ENCODE data around the gene DUS3L. TPM values are rescaled to one million over a fixed set of nuclear protein-coding genes. Genes with fewer than 3 reads are reported as not detected.

Gene DUS3L
- total RNA-seq, 1 donor from 2014 or later = 42.6 TPM

GRCh38 chr19:5823579-5824281 lies 32.8 kb upstream of the DUS3L start:
- H3K4me3 Mint-ChIP-seq (ENCODE audit: low read depth) = no peak overlapping the region
- no peaks in the 10 kb centered on the region for H3K9me3 Mint-ChIP-seq (ENCODE audit: low read depth)
- TF ChIP-seq, protein P1, sequence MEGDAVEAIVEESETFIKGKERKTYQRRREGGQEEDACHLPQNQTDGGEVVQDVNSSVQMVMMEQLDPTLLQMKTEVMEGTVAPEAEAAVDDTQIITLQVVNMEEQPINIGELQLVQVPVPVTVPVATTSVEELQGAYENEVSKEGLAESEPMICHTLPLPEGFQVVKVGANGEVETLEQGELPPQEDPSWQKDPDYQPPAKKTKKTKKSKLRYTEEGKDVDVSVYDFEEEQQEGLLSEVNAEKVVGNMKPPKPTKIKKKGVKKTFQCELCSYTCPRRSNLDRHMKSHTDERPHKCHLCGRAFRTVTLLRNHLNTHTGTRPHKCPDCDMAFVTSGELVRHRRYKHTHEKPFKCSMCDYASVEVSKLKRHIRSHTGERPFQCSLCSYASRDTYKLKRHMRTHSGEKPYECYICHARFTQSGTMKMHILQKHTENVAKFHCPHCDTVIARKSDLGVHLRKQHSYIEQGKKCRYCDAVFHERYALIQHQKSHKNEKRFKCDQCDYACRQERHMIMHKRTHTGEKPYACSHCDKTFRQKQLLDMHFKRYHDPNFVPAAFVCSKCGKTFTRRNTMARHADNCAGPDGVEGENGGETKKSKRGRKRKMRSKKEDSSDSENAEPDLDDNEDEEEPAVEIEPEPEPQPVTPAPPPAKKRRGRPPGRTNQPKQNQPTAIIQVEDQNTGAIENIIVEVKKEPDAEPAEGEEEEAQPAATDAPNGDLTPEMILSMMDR (IDR thresholded peaks at IDR 0.05; ENCODE audit: unreplicated experiment) = no peak
- H3K27me3 Mint-ChIP-seq = peaks cover 2% of the 10 kb centered on the region
- no peaks in the 10 kb centered on the region for H3K36me3 Mint-ChIP-seq (ENCODE audit: insufficient read depth)
- DNase-seq (ENCODE audit: low spot score, unreplicated experiment) = no peak
- H3K4me1 Mint-ChIP-seq (ENCODE audit: low read depth) = peaks cover 1% of the 10 kb centered on the region
- no peak overlapping the region for H3K27ac Mint-ChIP-seq

- no peak for DNase-seq (ENCODE audit: low spot score, unreplicated experiment)
- no peak overlapping the region for H3K4me3 Mint-ChIP-seq (ENCODE audit: low read depth)
- H3K27me3 Mint-ChIP-seq = peaks cover 10% of the 10 kb centered on the region
- no peak overlapping the region for H3K27ac Mint-ChIP-seq
- TF ChIP-seq, protein P1 (IDR thresholded peaks at IDR 0.05; ENCODE audit: unreplicated experiment) = no peak
- H3K36me3 Mint-ChIP-seq (ENCODE audit: insufficient read depth) = no peaks in the 10 kb centered on the region
- H3K4me1 Mint-ChIP-seq (ENCODE audit: low read depth) = no peaks in the 10 kb centered on the region
- H3K9me3 Mint-ChIP-seq (ENCODE audit: low read depth) = no peaks in the 10 kb centered on the region
Observed at GRCh38 chr19:5822181-5822844, 31.4 kb upstream of the DUS3L start.

- H3K9me3 Mint-ChIP-seq (ENCODE audit: low read depth) = no peaks in the 10 kb centered on the region
- H3K36me3 Mint-ChIP-seq (ENCODE audit: insufficient read depth) = no peaks in the 10 kb centered on the region
- H3K4me3 Mint-ChIP-seq (ENCODE audit: low read depth) = no peak overlapping the region
- H3K4me1 Mint-ChIP-seq (ENCODE audit: low read depth) = no peaks in the 10 kb centered on the region
- TF ChIP-seq, protein P1 (IDR thresholded peaks at IDR 0.05; ENCODE audit: unreplicated experiment) = no peak
- DNase-seq (ENCODE audit: low spot score, unreplicated experiment) = no peak
- no peak overlapping the region for H3K27ac Mint-ChIP-seq
- H3K27me3 Mint-ChIP-seq = peaks cover 17% of the 10 kb centered on the region
Observed at GRCh38 chr19:5821521-5822180, 30.7 kb upstream of the DUS3L start.

- Mint-ChIP-seq H3K27me3 (peaks cover 23% of the 10 kb centered on the region), H3K4me1 (ENCODE audit: low read depth) (no peaks in the 10 kb centered on the region), H3K36me3 (ENCODE audit: insufficient read depth) (no peaks in the 10 kb centered on the region), H3K9me3 (ENCODE audit: low read depth) (no peaks in the 10 kb centered on the region), H3K4me3 (ENCODE audit: low read depth) (no peak overlapping the region), H3K27ac (peak overlapping the region; percentile 62)
- DNase-seq (ENCODE audit: low spot score, unreplicated experiment) = no peak
- TF ChIP-seq, protein P1 (IDR thresholded peaks at IDR 0.05; ENCODE audit: unreplicated experiment) = no peak
Observed at GRCh38 chr19:5820785-5821184, 29.8 kb upstream of the DUS3L start.

- TF ChIP-seq, protein P1 (IDR thresholded peaks at IDR 0.05; ENCODE audit: unreplicated experiment) = no peak
- no peak overlapping the region for H3K27ac Mint-ChIP-seq
- H3K27me3 Mint-ChIP-seq = peaks cover 26% of the 10 kb centered on the region
- H3K4me3 Mint-ChIP-seq (ENCODE audit: low read depth) = no peak overlapping the region
- H3K9me3 Mint-ChIP-seq (ENCODE audit: low read depth) = no peaks in the 10 kb centered on the region
- no peaks in the 10 kb centered on the region for H3K4me1 Mint-ChIP-seq (ENCODE audit: low read depth)
- no peak for DNase-seq (ENCODE audit: low spot score, unreplicated experiment)
- no peaks in the 10 kb centered on the region for H3K36me3 Mint-ChIP-seq (ENCODE audit: insufficient read depth)
Observed at GRCh38 chr19:5818594-5818993, 27.6 kb upstream of the DUS3L start.

Measured in progenitor cell of endocrine pancreas (in vitro differentiated cells).